ENCODE results near the gene RABAC1. TPM values are rescaled to one million over a fixed set of nuclear protein-coding genes. Genes with fewer than 3 reads are reported as not detected.

The RABAC1 gene
- total and polyA plus RNA-seq, 8 donors: 53.1 to 186 (median 74.2) TPM

- TF ChIP-seq CTCF (IDR thresholded peaks at IDR 0.05): peak; percentile 97 to 99
- H3K36me3 ChIP-seq: peaks cover 0 to 13% of the 10 kb centered on the region in 2 donors
- no peaks in the 10 kb centered on the region for H3K9me3 ChIP-seq
- ATAC-seq: peak; percentile 90
- H3K4me1 ChIP-seq: no peaks in the 10 kb centered on the region
- no peaks in the 10 kb centered on the region for H3K27me3 ChIP-seq
- intact Hi-C loops (cut with DNase I): no loop called here
- H3K27ac ChIP-seq: no peak overlapping the region
- H3K4me3 ChIP-seq: no peak overlapping the region
- DNase-seq: peak in 3 of 4 donors; percentile 73 to 91 (median 81)
These were observed 7.4 kb downstream of the RABAC1 start for GRCh38 chr19:41951686-41952172.

GRCh38 chr19:41947091-41947490 lies 12.0 kb downstream of the RABAC1 start:
- ATAC-seq (no peak), DNase-seq (no peak)
- Histone ChIP-seq H3K27me3 (peaks cover 0 to under 1% of the 10 kb centered on the region in 2 donors), H3K4me3 (no peak overlapping the region), H3K4me1 (no peaks in the 10 kb centered on the region), H3K9me3 (no peaks in the 10 kb centered on the region), H3K27ac (no peak overlapping the region), H3K36me3 (no peaks in the 10 kb centered on the region)
- no peak for TF ChIP-seq CTCF (IDR thresholded peaks at IDR 0.05)
- intact Hi-C loops (cut with DNase I): no loop called here

GRCh38 chr19:41945135-41945766 lies 13.9 kb downstream of the RABAC1 start:
- Histone ChIP-seq H3K9me3 (no peaks in the 10 kb centered on the region), H3K4me3 (no peak overlapping the region), H3K36me3 (no peaks in the 10 kb centered on the region), H3K27me3 (peaks cover 4 to 19% of the 10 kb centered on the region in 2 donors), H3K4me1 (peaks cover 0 to 9% of the 10 kb centered on the region in 2 donors), H3K27ac (no peak overlapping the region)
- no peak for TF ChIP-seq CTCF (IDR thresholded peaks at IDR 0.05)
- ATAC-seq (peak; percentile 14), DNase-seq (no peak)
- intact Hi-C loops (cut with DNase I): no loop called here

- intact Hi-C loops (cut with DNase I): no loop called here
- Histone ChIP-seq H3K27ac (no peak overlapping the region), H3K27me3 (peaks cover 4 to 27% of the 10 kb centered on the region in 2 donors), H3K4me1 (peaks cover 0 to 15% of the 10 kb centered on the region in 2 donors), H3K9me3 (no peaks in the 10 kb centered on the region), H3K4me3 (no peak overlapping the region), H3K36me3 (no peaks in the 10 kb centered on the region)
- DNase-seq (no peak), ATAC-seq (no peak)
- TF ChIP-seq CTCF (IDR thresholded peaks at IDR 0.05): no peak
These were observed 14.8 kb downstream of the RABAC1 start for GRCh38 chr19:41944336-41944735.

- Histone ChIP-seq H3K27ac (no peak overlapping the region), H3K27me3 (peaks cover 4 to 43% of the 10 kb centered on the region in 2 donors), H3K36me3 (no peaks in the 10 kb centered on the region), H3K4me1 (peaks cover 0 to 15% of the 10 kb centered on the region in 2 donors), H3K9me3 (no peaks in the 10 kb centered on the region), H3K4me3 (no peak overlapping the region)
- TF ChIP-seq CTCF (IDR thresholded peaks at IDR 0.05): no peak
- no peak for DNase-seq
- intact Hi-C loops (cut with DNase I): no loop called here
- no peak for ATAC-seq
These were observed 17.5 kb downstream of the RABAC1 start for GRCh38 chr19:41941410-41942202.
